ENCODE measurements around the gene SMAD4.

GRCh38 chr18:51069885-51070284 is 39.9 kb downstream of the SMAD4 start:
- TF ChIP-seq REST (IDR thresholded peaks at IDR 0.05) (no peak), CTCF (IDR thresholded peaks at IDR 0.05) (no peak), CEBPB (IDR thresholded peaks at IDR 0.05) (no peak), RFX5 (IDR thresholded peaks at IDR 0.05) (no peak), E2F6 (IDR thresholded peaks at IDR 0.05; ENCODE audit: borderline replicate concordance, low read depth) (no peak), USF2 (IDR thresholded peaks at IDR 0.05) (no peak), NR3C1 (IDR thresholded peaks at IDR 0.05) (no peak)
